Thyroid gland (tissue), 4 donors: ENCODE measurements around the gene TSHZ2. TPM values are rescaled to one million over a fixed set of nuclear protein-coding genes. Genes with fewer than 3 reads are reported as not detected.
A peak's percentile ranks its signal among the peaks of the same experiment; 100 is the strongest.

Source experiments
- DNase-seq, 2 donors: peaks; one replicate each; pipeline ENCODE4 v3.0.0-alpha.2; 2019
- H3K27ac ChIP-seq, 3 donors: fragments of 200-600 bp; sonication (generic); 1 replicate in 2 of 3; 2 replicates in 1 of 3; pipeline ENCODE4 v1.5.1; 2016 to 2019; ENCODE audit warnings: mild to moderate bottlenecking in 1 of 3, moderate library complexity in 1 of 3
- H3K27me3 ChIP-seq: fragments of 200-600 bp; sonication (generic); one replicate; pipeline ENCODE4 v1.5.1; 2019
- H3K36me3 ChIP-seq, 2 donors: fragments of 200-600 bp; sonication (generic); one replicate each; pipeline ENCODE4 v1.5.1; 2016 to 2019
- H3K4me1 ChIP-seq, 2 donors: fragments of 200-600 bp; sonication (generic); one replicate each; pipeline ENCODE4 v1.5.1; 2017 to 2019
- H3K4me3 ChIP-seq, 3 donors: fragments of 200-600 bp; sonication (generic); replicated peaks in 1 of 3; 1 replicate in 2 of 3; 2 replicates in 1 of 3; pipeline ENCODE4 v1.5.1; 2016; ENCODE audit warnings: mild to moderate bottlenecking in 1 of 3
- H3K9me3 ChIP-seq: fragments of 200-600 bp; sonication (generic); one replicate; pipeline ENCODE4 v1.5.1; 2017
- CTCF ChIP-seq, 6 experiments: fragments of 200-600 bp in 3 of 6; fragments of 450-650 bp in 3 of 6; sonication (generic) in 3 of 6; IDR thresholded peaks; one replicate each; pipeline ENCODE4 v1.5.1; 2016 to 2019; ENCODE audit warnings: antibody characterized with exemption in 6 of 6, mild to moderate bottlenecking in 2 of 6, inconsistent platforms in 1 of 6, moderate library complexity in 1 of 6
- POLR2A ChIP-seq, 2 donors: fragments of 450-650 bp; IDR thresholded peaks; one replicate each; pipeline ENCODE4 v1.6.1; 2017; ENCODE audit warnings: antibody characterized with exemption in 2 of 2, mild to moderate bottlenecking in 2 of 2, moderate library complexity in 1 of 2
- WGBS, 2 donors: methylation state at CpG; one replicate each; pipeline ENCODE4 v1.1.5; 2017; 5-methylcytosine and 5-hydroxymethylcytosine counted together
- intact Hi-C: fragments of 100-400 bp; cut with DNase I; formaldehyde crosslinking; loops from one replicate; pipeline ENCODE4 v1.15.1; 2023
- total RNA-seq, 4 donors: library from RNA; depleted of rRNA; stranded (reverse); fragments of >200 nt; gene quantifications; one replicate each; pipeline ENCODE4 v1.2.3, GENCODE V29; 2016

TSHZ2 gene
- total RNA-seq, 4 donors from 2014 or later, result 11.0 to 27.9 (median 14.0) TPM

- H3K27ac ChIP-seq, result peak overlapping the region in 2 of 3 donors; percentile 39 to 54
- H3K36me3 ChIP-seq, result no peaks in the 10 kb centered on the region
- H3K4me3 ChIP-seq, result no peak overlapping the region
- no peaks in the 10 kb centered on the region for H3K27me3 ChIP-seq
- H3K9me3 ChIP-seq, result no peaks in the 10 kb centered on the region
- peaks cover 0 to 9% of the 10 kb centered on the region in 2 donors for H3K4me1 ChIP-seq
- DNase-seq, result no peak
- intact Hi-C loops, result no loop called here
- TF ChIP-seq POLR2A (IDR thresholded peaks at IDR 0.05) (no peak), CTCF (IDR thresholded peaks at IDR 0.05) (no peak)
- WGBS, 2 donors, result 90 to 92% methylated on average over 4 of the region's 4 CpGs
Measured at GRCh38 chr20:53161473-53161872, 189.3 kb downstream of the TSHZ2 start.

- H3K4me3 ChIP-seq, result no peak overlapping the region
- DNase-seq, result peak; percentile 23 to 52
- TF ChIP-seq POLR2A (IDR thresholded peaks at IDR 0.05) (peak in 1 of 2 donors; percentile 21), CTCF (IDR thresholded peaks at IDR 0.05) (peak in 3 of 6 experiments; percentile 39 to 53 (median 42))
- H3K4me1 ChIP-seq, result peaks cover 0 to 9% of the 10 kb centered on the region in 2 donors
- H3K27ac ChIP-seq, result peak overlapping the region; percentile 28 to 54 (median 39)
- no peaks in the 10 kb centered on the region for H3K36me3 ChIP-seq
- no peaks in the 10 kb centered on the region for H3K27me3 ChIP-seq
- intact Hi-C loops, result no loop called here
- WGBS, 2 donors, result 18 to 20% methylated on average over 13 of the region's 13 CpGs
- no peaks in the 10 kb centered on the region for H3K9me3 ChIP-seq
Measured at GRCh38 chr20:53162251-53162835, 190.2 kb downstream of the TSHZ2 start.

GRCh38 chr20:53163486-53163885 lies 191.3 kb downstream of the TSHZ2 start:
- intact Hi-C loops, result no loop called here
- no peak for DNase-seq
- WGBS, 2 donors, result 71 to 88% methylated on average over 3 of the region's 3 CpGs
- no peak overlapping the region for H3K27ac ChIP-seq
- H3K4me3 ChIP-seq, result no peak overlapping the region
- TF ChIP-seq POLR2A (IDR thresholded peaks at IDR 0.05) (no peak), CTCF (IDR thresholded peaks at IDR 0.05) (no peak)
- H3K9me3 ChIP-seq, result no peaks in the 10 kb centered on the region
- no peaks in the 10 kb centered on the region for H3K27me3 ChIP-seq
- peaks cover 0 to 9% of the 10 kb centered on the region in 2 donors for H3K4me1 ChIP-seq
- no peaks in the 10 kb centered on the region for H3K36me3 ChIP-seq

GRCh38 chr20:53164072-53164471 lies 191.9 kb downstream of the TSHZ2 start:
- H3K27ac ChIP-seq, result no peak overlapping the region
- no peak for TF ChIP-seq POLR2A (IDR thresholded peaks at IDR 0.05)
- no peak for TF ChIP-seq CTCF (IDR thresholded peaks at IDR 0.05)
- no peak overlapping the region for H3K4me3 ChIP-seq
- no peaks in the 10 kb centered on the region for H3K27me3 ChIP-seq
- no peaks in the 10 kb centered on the region for H3K36me3 ChIP-seq
- intact Hi-C loops, result no loop called here
- no peaks in the 10 kb centered on the region for H3K9me3 ChIP-seq
- peaks cover 0 to 9% of the 10 kb centered on the region in 2 donors for H3K4me1 ChIP-seq
- no peak for DNase-seq

- no peaks in the 10 kb centered on the region for H3K27me3 ChIP-seq
- peaks cover 0 to 9% of the 10 kb centered on the region in 2 donors for H3K4me1 ChIP-seq
- WGBS, 2 donors, result 93 to 94% methylated on average over 4 of the region's 4 CpGs
- no peaks in the 10 kb centered on the region for H3K36me3 ChIP-seq
- intact Hi-C loops, result no loop called here
- no peak for DNase-seq
- no peak overlapping the region for H3K4me3 ChIP-seq
- no peak for TF ChIP-seq CTCF (IDR thresholded peaks at IDR 0.05)
- TF ChIP-seq POLR2A (IDR thresholded peaks at IDR 0.05), result no peak
- no peaks in the 10 kb centered on the region for H3K9me3 ChIP-seq
- H3K27ac ChIP-seq, result no peak overlapping the region
Measured at GRCh38 chr20:53165452-53165851, 193.3 kb downstream of the TSHZ2 start.
